Neuronal stem cell (in vitro differentiated cells): Measurements from ENCODE around the gene P4HA2.
A peak's percentile ranks its signal among the peaks of the same experiment; 100 is the strongest.

Source experiments
- DNase-seq: peaks from one replicate; pipeline ENCODE4 v3.0.0-alpha.2; 2013; ENCODE audit warnings: low spot score
- H2AFZ ChIP-seq: one replicate; pipeline ENCODE4 v1.6.1; 2013; ENCODE audit warnings: mild to moderate bottlenecking, low read length, inconsistent platforms
- H2AK5ac ChIP-seq: 2 replicates; pipeline ENCODE4 v1.6.1; 2013; ENCODE audit warnings: low read depth, mild to moderate bottlenecking, inconsistent platforms, low read length, moderate library complexity, mixed read lengths
- H2BK120ac ChIP-seq: 2 replicates; pipeline ENCODE4 v1.6.1; 2013; ENCODE audit warnings: low read depth, mild to moderate bottlenecking, inconsistent platforms, low read length, moderate library complexity, mixed read lengths
- H2BK12ac ChIP-seq: one replicate; pipeline ENCODE4 v1.6.1; 2013; ENCODE audit warnings: low read length, inconsistent platforms
- H2BK15ac ChIP-seq: 2 replicates; pipeline ENCODE4 v1.6.1; 2013; ENCODE audit warnings: mild to moderate bottlenecking, low read length, inconsistent platforms, mixed read lengths
- H2BK5ac ChIP-seq: one replicate; pipeline ENCODE4 v1.6.1; 2013; ENCODE audit warnings: inconsistent platforms, mild to moderate bottlenecking, low read length, moderate library complexity
- H3K14ac ChIP-seq: one replicate; pipeline ENCODE4 v1.6.1; 2013; ENCODE audit warnings: low read length, inconsistent platforms
- H3K18ac ChIP-seq: 2 replicates; pipeline ENCODE4 v1.6.1; 2013; ENCODE audit warnings: low read length, inconsistent platforms
- H3K23ac ChIP-seq: 2 replicates; pipeline ENCODE4 v1.6.1; 2013; ENCODE audit warnings: low read depth, mild to moderate bottlenecking, mixed read lengths, low read length, inconsistent platforms; ENCODE audit not compliant: poor library complexity
- H3K27ac ChIP-seq: replicated peaks from 3 replicates; pipeline ENCODE4 v1.5.1; 2013; ENCODE audit warnings: low read length, inconsistent platforms
- H3K27me3 ChIP-seq, 3 experiments: 2 replicates each; pipeline ENCODE4 v1.6.1; 2013; ENCODE audit warnings: low read length in 3 of 3, mild to moderate bottlenecking in 2 of 3, inconsistent platforms in 1 of 3, low read depth in 1 of 3, mixed read lengths in 1 of 3, moderate library complexity in 1 of 3; ENCODE audit not compliant: control insufficient read depth in 3 of 3, insufficient read depth in 3 of 3
- H3K36me3 ChIP-seq, 2 donors: replicated peaks in 1 of 2; 2 replicates each; pipeline ENCODE4 v1.6.1; 2013; ENCODE audit warnings: low read length in 2 of 2; ENCODE audit not compliant: control insufficient read depth in 2 of 2, insufficient read depth in 2 of 2
- H3K4ac ChIP-seq: 2 replicates; pipeline ENCODE4 v1.6.1; 2013; ENCODE audit warnings: inconsistent platforms, mild to moderate bottlenecking, low read length, moderate library complexity
- H3K4me1 ChIP-seq, 2 donors: 1 replicate in 1 of 2; 2 replicates in 1 of 2; pipeline ENCODE4 v1.6.1; 2013; ENCODE audit warnings: low read length in 2 of 2, low read depth in 1 of 2; ENCODE audit not compliant: control insufficient read depth in 2 of 2, insufficient read depth in 1 of 2
- H3K4me2 ChIP-seq: one replicate; pipeline ENCODE4 v1.6.1; 2013; ENCODE audit warnings: mild to moderate bottlenecking, low read length, inconsistent platforms; ENCODE audit not compliant: insufficient read depth, poor library complexity, severe bottlenecking
- H3K4me3 ChIP-seq, 2 donors: 2 replicates each; pipeline ENCODE4 v1.5.1; 2013; ENCODE audit warnings: low read length in 2 of 2, mild to moderate bottlenecking in 2 of 2, inconsistent platforms in 1 of 2, moderate library complexity in 1 of 2
- H3K79me1 ChIP-seq: one replicate; pipeline ENCODE4 v1.6.1; 2013; ENCODE audit warnings: low read depth, mild to moderate bottlenecking, inconsistent platforms, low read length, moderate library complexity
- H3K9ac ChIP-seq: one replicate; pipeline ENCODE4 v1.6.1; 2013; ENCODE audit warnings: mild to moderate bottlenecking, low read depth, low read length, inconsistent platforms; ENCODE audit not compliant: poor library complexity
- H3K9me3 ChIP-seq, 2 donors: replicated peaks in 1 of 2; 2 replicates each; pipeline versions ENCODE3 to v1.6.1; 2013; ENCODE audit warnings: low read length in 2 of 2, mild to moderate bottlenecking in 2 of 2, inconsistent platforms in 1 of 2, low read depth in 1 of 2, mixed read lengths in 1 of 2, moderate library complexity in 1 of 2; ENCODE audit not compliant: control insufficient read depth in 2 of 2, insufficient read depth in 1 of 2
- H4K8ac ChIP-seq: one replicate; pipeline ENCODE4 v1.6.1; 2013; ENCODE audit warnings: low read depth, mild to moderate bottlenecking, inconsistent platforms, low read length, moderate library complexity
- H4K91ac ChIP-seq: one replicate; pipeline ENCODE4 v1.6.1; 2013; ENCODE audit warnings: low read length, low read depth, mild to moderate bottlenecking, inconsistent platforms; ENCODE audit not compliant: poor library complexity
- WGBS, 2 donors: extraction: QIAGEN DNeasy Blood & Tissue Kit; methylation state at CpG; one replicate each; pipeline ENCODE4 v1.1.7; 2013; ENCODE audit warnings: missing lambda C conversion rate in 2 of 2, mixed read lengths in 1 of 2; ENCODE audit not compliant: insufficient read length in 2 of 2, insufficient replicate concordance in 1 of 2; ENCODE audit errors: extremely low coverage in 2 of 2; 5-methylcytosine and 5-hydroxymethylcytosine counted together

P4HA2 gene

GRCh38 chr5:132230871-132231270 lies 3.2 kb upstream of the P4HA2 start:
- WGBS, 2 donors: no CpG with 5 or more reads among the region's 9 CpGs
- Histone ChIP-seq H3K27me3 (peaks cover 2 to 39% (median 21%) of the 10 kb centered on the region in 3 experiments), H3K4me3 (no peak overlapping the region), H3K4me2 (no peak overlapping the region), H2BK15ac (no peak overlapping the region), H3K9ac (no peak overlapping the region), H3K14ac (no peak overlapping the region), H4K8ac (no peak overlapping the region), H2AK5ac (no peak overlapping the region), H3K18ac (no peak overlapping the region), H3K4me1 (peaks cover 0 to 4% of the 10 kb centered on the region in 2 donors), H4K91ac (no peak overlapping the region), H3K4ac (no peak overlapping the region), H3K9me3 (peaks cover 0 to 3% of the 10 kb centered on the region in 2 donors), H2BK5ac (no peak overlapping the region), H2BK12ac (no peak overlapping the region), H3K79me1 (no peaks in the 10 kb centered on the region), H3K23ac (peak overlapping the region; percentile 1), H2AFZ (no peak overlapping the region), H3K36me3 (no peaks in the 10 kb centered on the region), H3K27ac (no peak overlapping the region), H2BK120ac (no peak overlapping the region)
- no peak for DNase-seq

- Histone ChIP-seq H3K79me1 (no peaks in the 10 kb centered on the region), H3K9ac (no peak overlapping the region), H3K4me2 (no peak overlapping the region), H2AFZ (no peak overlapping the region), H3K14ac (no peak overlapping the region), H3K27ac (no peak overlapping the region), H2AK5ac (no peak overlapping the region), H3K4me3 (no peak overlapping the region), H3K4ac (no peak overlapping the region), H3K23ac (no peak overlapping the region), H2BK12ac (no peak overlapping the region), H3K27me3 (peaks cover 2 to 53% (median 25%) of the 10 kb centered on the region in 3 experiments), H2BK120ac (no peak overlapping the region), H2BK15ac (no peak overlapping the region), H3K36me3 (no peaks in the 10 kb centered on the region), H2BK5ac (no peak overlapping the region), H3K18ac (no peak overlapping the region), H4K91ac (no peak overlapping the region), H4K8ac (no peak overlapping the region), H3K4me1 (peaks cover 0 to 4% of the 10 kb centered on the region in 2 donors), H3K9me3 (peaks cover 0 to 3% of the 10 kb centered on the region in 2 donors)
- DNase-seq: no peak
- WGBS, 2 donors: no CpG with 5 or more reads among the region's 5 CpGs
Measured at GRCh38 chr5:132229236-132229635, 1.6 kb upstream of the P4HA2 start.

- Histone ChIP-seq H3K27me3 (peaks cover 2 to 60% (median 25%) of the 10 kb centered on the region in 3 experiments), H3K18ac (peak overlapping the region; percentile 94), H3K4ac (peak overlapping the region; percentile 54), H4K91ac (no peak overlapping the region), H2BK12ac (no peak overlapping the region), H3K27ac (no peak overlapping the region), H3K23ac (peak overlapping the region; percentile 77), H2BK15ac (peak overlapping the region; percentile 62), H2AFZ (peak overlapping the region; percentile 99), H3K4me2 (peak overlapping the region; percentile 92), H3K9ac (peak overlapping the region; percentile 78), H2AK5ac (peak overlapping the region; percentile 88), H3K14ac (no peak overlapping the region), H3K9me3 (peaks cover 0 to 3% of the 10 kb centered on the region in 2 donors), H3K36me3 (no peaks in the 10 kb centered on the region), H3K79me1 (no peaks in the 10 kb centered on the region), H2BK5ac (peak overlapping the region; percentile 77), H3K4me1 (peaks cover 0 to 4% of the 10 kb centered on the region in 2 donors), H4K8ac (no peak overlapping the region), H2BK120ac (peak overlapping the region; percentile 39), H3K4me3 (peak overlapping the region; percentile 52 to 80)
- no CpG with 5 or more reads among the region's 27 CpGs for WGBS, 2 donors
- DNase-seq: no peak
Measured at GRCh38 chr5:132228241-132229035, 785 bp upstream of the P4HA2 start.

- no peak for DNase-seq
- Histone ChIP-seq H2BK120ac (no peak overlapping the region), H3K27me3 (peaks cover 2 to 63% (median 25%) of the 10 kb centered on the region in 3 experiments), H3K27ac (no peak overlapping the region), H2BK12ac (no peak overlapping the region), H4K8ac (no peak overlapping the region), H2BK5ac (no peak overlapping the region), H3K18ac (peak overlapping the region; percentile 77), H3K23ac (peak overlapping the region; percentile 77), H3K9ac (peak overlapping the region; percentile 71), H2AFZ (peak overlapping the region; percentile 99), H3K4me3 (peak overlapping the region; percentile 52 to 80), H3K36me3 (no peaks in the 10 kb centered on the region), H4K91ac (no peak overlapping the region), H3K4me2 (peak overlapping the region; percentile 92), H3K79me1 (no peaks in the 10 kb centered on the region), H3K14ac (no peak overlapping the region), H3K4ac (no peak overlapping the region), H2AK5ac (no peak overlapping the region), H3K9me3 (peaks cover 0 to 3% of the 10 kb centered on the region in 2 donors), H3K4me1 (peaks cover 0 to 4% of the 10 kb centered on the region in 2 donors), H2BK15ac (no peak overlapping the region)
- no CpG with 5 or more reads among the region's 13 CpGs for WGBS, 2 donors
Measured at GRCh38 chr5:132227235-132227484, 493 bp downstream of the P4HA2 start.
